GM18526 (cell line): Measurements from ENCODE around the gene ZSWIM4.

Experiments used
- POLR2A ChIP-seq: IDR thresholded peaks from 3 replicates; pipeline ENCODE4 v1.6.1; 2011; ENCODE audit not compliant: insufficient read length; ENCODE audit errors: extremely low read depth

The ZSWIM4 gene

GRCh38 chr19:13823901-13824300, 28.7 kb downstream of the ZSWIM4 start:
- TF ChIP-seq POLR2A = no peak

- TF ChIP-seq POLR2A = no peak
Observed at GRCh38 chr19:13824703-13825102, 29.5 kb downstream of the ZSWIM4 start.

- no peak for TF ChIP-seq POLR2A
Observed at GRCh38 chr19:13825489-13826441, 30.5 kb downstream of the ZSWIM4 start.

GRCh38 chr19:13826652-13827235, 31.5 kb downstream of the ZSWIM4 start:
- no peak for TF ChIP-seq POLR2A

GRCh38 chr19:13827656-13828055, 32.4 kb downstream of the ZSWIM4 start:
- no peak for TF ChIP-seq POLR2A

- no peak for TF ChIP-seq POLR2A
Observed at GRCh38 chr19:13830114-13830740, 35.0 kb downstream of the ZSWIM4 start.

- no peak for TF ChIP-seq POLR2A
Observed at GRCh38 chr19:13830741-13831536, 35.7 kb downstream of the ZSWIM4 start.

- TF ChIP-seq POLR2A = no peak
Observed at GRCh38 chr19:13831537-13832467, 36.6 kb downstream of the ZSWIM4 start.

GRCh38 chr19:13833330-13834243, 38.3 kb downstream of the ZSWIM4 start:
- no peak for TF ChIP-seq POLR2A

GRCh38 chr19:13834244-13835069, 39.2 kb downstream of the ZSWIM4 start:
- no peak for TF ChIP-seq POLR2A

GRCh38 chr19:13835791-13836723, 40.8 kb downstream of the ZSWIM4 start:
- no peak for TF ChIP-seq POLR2A
